Dendritic cell treated with granulocyte-macrophage colony-stimulating factor and Interleukin-4, amounts not matched to agents 40 ng/mL and 50 ng/mL, for 4 days (primary cell): ENCODE results near the gene ZDHHC11B.
"Not testable (repeated sequence)": the region's sequence is repeated elsewhere in the genome, so short reads cannot be mapped to it uniquely, and the experiment has no call there.

Experiments used
- H3K27ac Mint-ChIP-seq: one replicate; pipeline ENCODE4 v1.8.0; 2022; ENCODE audit warnings: mild to moderate bottlenecking, mixed read lengths
- H3K27me3 Mint-ChIP-seq: one replicate; pipeline ENCODE4 v1.8.0; 2022; ENCODE audit warnings: mild to moderate bottlenecking, mixed read lengths
- H3K36me3 Mint-ChIP-seq: one replicate; pipeline ENCODE4 v1.8.0; 2022; ENCODE audit warnings: low read depth, mixed read lengths
- H3K4me1 Mint-ChIP-seq: one replicate; pipeline ENCODE4 v1.8.0; 2022; ENCODE audit warnings: low read depth, mixed read lengths
- H3K4me3 Mint-ChIP-seq: one replicate; pipeline ENCODE4 v1.8.0; 2022; ENCODE audit warnings: mild to moderate bottlenecking, moderate library complexity, mixed read lengths
- H3K9me3 Mint-ChIP-seq: one replicate; pipeline ENCODE4 v1.8.0; 2022; ENCODE audit warnings: mixed read lengths
- intact Hi-C: fragments of 100-400 bp; cut with micrococcal nuclease; formaldehyde crosslinking; loops from one replicate; pipeline ENCODE4 v1.15.0; 2022

The ZDHHC11B gene

GRCh38 chr5:691817-692528 is 92.6 kb downstream of the ZDHHC11B start:
- Mint-ChIP-seq H3K27me3 (peaks cover 30% of the 10 kb centered on the region), H3K4me1 (peaks cover 7% of the 10 kb centered on the region), H3K27ac (no peak overlapping the region), H3K36me3 (no peaks in the 10 kb centered on the region), H3K9me3 (no peaks in the 10 kb centered on the region), H3K4me3 (no peak overlapping the region)
- intact Hi-C loops, result no loop called here

GRCh38 chr5:691049-691448 is 93.5 kb downstream of the ZDHHC11B start:
- intact Hi-C loops, H3K9me3 Mint-ChIP-seq, H3K36me3 Mint-ChIP-seq, H3K4me3 Mint-ChIP-seq, H3K27ac Mint-ChIP-seq, H3K4me1 Mint-ChIP-seq: not testable (repeated sequence)
- H3K27me3 Mint-ChIP-seq, result peaks cover 22% of the 10 kb centered on the region

- H3K27ac Mint-ChIP-seq, H3K36me3 Mint-ChIP-seq, intact Hi-C loops, H3K4me1 Mint-ChIP-seq, H3K4me3 Mint-ChIP-seq, H3K9me3 Mint-ChIP-seq: not testable (repeated sequence)
- H3K27me3 Mint-ChIP-seq, result peaks cover 23% of the 10 kb centered on the region
Observed at GRCh38 chr5:690293-690692, 94.2 kb downstream of the ZDHHC11B start.

GRCh38 chr5:688348-689010 is 96.0 kb downstream of the ZDHHC11B start:
- peaks cover 21% of the 10 kb centered on the region for H3K27me3 Mint-ChIP-seq
- H3K4me3 Mint-ChIP-seq, H3K36me3 Mint-ChIP-seq, H3K27ac Mint-ChIP-seq, H3K9me3 Mint-ChIP-seq, intact Hi-C loops, H3K4me1 Mint-ChIP-seq: not testable (repeated sequence)

GRCh38 chr5:686936-687335 is 97.6 kb downstream of the ZDHHC11B start:
- not testable (repeated sequence) for H3K4me3 Mint-ChIP-seq

GRCh38 chr5:686172-686523 is 98.4 kb downstream of the ZDHHC11B start:
- peaks cover 16% of the 10 kb centered on the region for H3K27me3 Mint-ChIP-seq
- H3K36me3 Mint-ChIP-seq, H3K4me3 Mint-ChIP-seq, H3K4me1 Mint-ChIP-seq, H3K27ac Mint-ChIP-seq, H3K9me3 Mint-ChIP-seq, intact Hi-C loops: not testable (repeated sequence)

More at GRCh38 chr5:686936-687335, 97.6 kb downstream of the ZDHHC11B start:
- H3K4me1 Mint-ChIP-seq, H3K27ac Mint-ChIP-seq, H3K36me3 Mint-ChIP-seq, H3K9me3 Mint-ChIP-seq, intact Hi-C loops: not testable (repeated sequence)
- peaks cover 17% of the 10 kb centered on the region for H3K27me3 Mint-ChIP-seq

- Mint-ChIP-seq H3K36me3 (no peaks in the 10 kb centered on the region), H3K4me1 (no peaks in the 10 kb centered on the region), H3K27ac (no peak overlapping the region), H3K4me3 (no peak overlapping the region), H3K9me3 (no peaks in the 10 kb centered on the region), H3K27me3 (peaks cover 16% of the 10 kb centered on the region)
- intact Hi-C loops, result no loop called here
Observed at GRCh38 chr5:685262-686171, 99.0 kb downstream of the ZDHHC11B start.

- H3K27me3 Mint-ChIP-seq, result peaks cover 16% of the 10 kb centered on the region
- no peaks in the 10 kb centered on the region for H3K9me3 Mint-ChIP-seq
- no peak overlapping the region for H3K4me3 Mint-ChIP-seq
- H3K27ac Mint-ChIP-seq, result no peak overlapping the region
- H3K36me3 Mint-ChIP-seq, result no peaks in the 10 kb centered on the region
- intact Hi-C loops, result no loop called here
- no peaks in the 10 kb centered on the region for H3K4me1 Mint-ChIP-seq
Observed at GRCh38 chr5:684751-685216, 99.7 kb downstream of the ZDHHC11B start.

- H3K9me3 Mint-ChIP-seq, result no peaks in the 10 kb centered on the region
- no peak overlapping the region for H3K27ac Mint-ChIP-seq
- no peak overlapping the region for H3K4me3 Mint-ChIP-seq
- intact Hi-C loops, result no loop called here
- H3K27me3 Mint-ChIP-seq, result peaks cover 16% of the 10 kb centered on the region
- H3K36me3 Mint-ChIP-seq, result no peaks in the 10 kb centered on the region
- no peaks in the 10 kb centered on the region for H3K4me1 Mint-ChIP-seq
Observed at GRCh38 chr5:683551-684481, 100.7 kb downstream of the ZDHHC11B start.

- intact Hi-C loops, H3K9me3 Mint-ChIP-seq, H3K4me3 Mint-ChIP-seq: not testable (repeated sequence)
Observed at GRCh38 chr5:682651-683358, 101.7 kb downstream of the ZDHHC11B start.

GRCh38 chr5:682216-682615 is 102.3 kb downstream of the ZDHHC11B start:
- H3K4me3 Mint-ChIP-seq, H3K36me3 Mint-ChIP-seq, intact Hi-C loops, H3K27ac Mint-ChIP-seq, H3K9me3 Mint-ChIP-seq, H3K4me1 Mint-ChIP-seq: not testable (repeated sequence)
- H3K27me3 Mint-ChIP-seq, result peaks cover 12% of the 10 kb centered on the region

More at GRCh38 chr5:682651-683358, 101.7 kb downstream of the ZDHHC11B start:
- H3K4me1 Mint-ChIP-seq, H3K36me3 Mint-ChIP-seq, H3K27ac Mint-ChIP-seq: not testable (repeated sequence)
- H3K27me3 Mint-ChIP-seq, result peaks cover 12% of the 10 kb centered on the region

GRCh38 chr5:681317-682191 is 103.0 kb downstream of the ZDHHC11B start:
- H3K4me1 Mint-ChIP-seq, intact Hi-C loops, H3K36me3 Mint-ChIP-seq, H3K4me3 Mint-ChIP-seq, H3K27ac Mint-ChIP-seq, H3K9me3 Mint-ChIP-seq: not testable (repeated sequence)
- peaks cover 12% of the 10 kb centered on the region for H3K27me3 Mint-ChIP-seq
